Stomach (tissue), 4 donors: ENCODE data around the gene CUX1.

ENCODE experiments used
- CTCF ChIP-seq, 7 experiments: fragments of 450-650 bp in 4 of 7; fragments of 200-600 bp in 3 of 7; sonication (generic) in 3 of 7; IDR thresholded peaks; one replicate each; pipeline ENCODE4 v1.5.1; 2016 to 2019; ENCODE audit warnings: antibody characterized with exemption in 7 of 7, control low read depth in 2 of 7, mild to moderate bottlenecking in 1 of 7
- POLR2A ChIP-seq, 4 donors: fragments of 450-650 bp; IDR thresholded peaks; one replicate each; pipeline ENCODE4 v1.6.1; 2016; ENCODE audit warnings: antibody characterized with exemption in 4 of 4, control low read depth in 2 of 4, mild to moderate bottlenecking in 1 of 4, moderate library complexity in 1 of 4

- TF ChIP-seq CTCF (IDR thresholded peaks at IDR 0.05) (no peak), POLR2A (IDR thresholded peaks at IDR 0.05) (no peak)
Measured at GRCh38 chr7:102193806-102194205, 376.4 kb downstream of the CUX1 start.
